ENCODE measurements around the gene FAM177A1.
"Not testable (repeated sequence)": the region's sequence is repeated elsewhere in the genome, so short reads cannot be mapped to it uniquely, and the experiment has no call there.

FAM177A1 gene, protein sequence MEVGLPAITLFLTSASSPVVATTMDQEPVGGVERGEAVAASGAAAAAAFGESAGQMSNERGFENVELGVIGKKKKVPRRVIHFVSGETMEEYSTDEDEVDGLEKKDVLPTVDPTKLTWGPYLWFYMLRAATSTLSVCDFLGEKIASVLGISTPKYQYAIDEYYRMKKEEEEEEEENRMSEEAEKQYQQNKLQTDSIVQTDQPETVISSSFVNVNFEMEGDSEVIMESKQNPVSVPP

DNA sequence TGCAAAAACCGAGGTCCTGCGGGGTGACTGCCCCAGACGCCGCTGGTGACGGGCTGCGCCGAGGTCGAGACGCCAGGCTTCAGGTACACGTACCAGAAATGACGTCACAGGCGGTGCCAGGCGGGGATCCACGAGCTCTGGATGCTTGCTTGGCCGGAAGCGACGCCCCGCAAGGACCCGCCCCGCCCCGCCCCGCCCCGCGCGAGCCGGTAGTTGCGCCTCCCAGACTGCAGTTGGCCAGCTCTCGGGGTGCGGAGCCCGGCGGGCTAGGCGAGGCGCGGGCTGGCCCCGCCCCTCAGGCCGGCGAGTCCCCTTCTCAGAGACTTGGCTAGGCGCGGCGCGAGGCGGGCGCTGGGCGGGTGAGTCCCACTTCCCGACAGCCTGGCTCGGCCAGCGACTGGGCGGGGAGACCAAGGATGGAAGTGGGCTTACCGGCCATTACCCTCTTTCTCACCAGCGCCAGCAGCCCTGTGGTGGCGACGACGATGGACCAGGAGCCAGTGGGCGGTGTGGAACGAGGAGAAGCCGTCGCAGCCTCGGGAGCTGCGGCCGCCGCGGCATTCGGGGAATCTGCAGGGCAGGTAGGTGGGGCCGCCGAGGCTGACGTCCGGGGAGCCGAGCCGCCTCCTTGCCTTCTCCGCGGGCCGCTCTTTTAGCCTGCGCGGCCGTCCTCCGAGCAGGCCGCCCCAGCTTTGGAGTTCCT lies at the start of gene FAM177A1:
Gene FAM177A1, plus strand, starts transcription at position 225 of the 703 bp plus-strand sequence. Its CDS starts 192 bp downstream, at position 417.
- peak; percentile 96 for DNase-seq

DNA sequence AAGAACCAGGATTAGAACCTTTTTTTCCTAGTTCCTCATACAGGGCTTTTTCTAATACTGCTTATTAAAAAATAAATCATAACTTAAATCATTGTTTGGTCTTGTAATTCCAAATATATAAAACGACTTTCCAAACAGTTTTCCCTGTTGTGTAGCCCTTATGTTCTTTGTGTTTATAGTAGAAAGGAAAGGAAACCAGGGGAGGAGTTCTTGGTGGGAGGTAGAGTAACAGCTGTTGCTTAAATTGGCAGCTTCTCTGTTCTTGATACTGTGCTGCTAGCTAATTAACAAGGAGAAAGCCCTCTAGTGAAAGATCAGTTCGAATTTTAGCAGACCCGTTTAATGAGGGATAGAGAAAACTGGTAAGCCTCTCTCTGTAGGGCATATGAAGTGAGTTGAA lies 48.3 kb upstream of the FAM177A1 start:
- no peak for DNase-seq

DNA sequence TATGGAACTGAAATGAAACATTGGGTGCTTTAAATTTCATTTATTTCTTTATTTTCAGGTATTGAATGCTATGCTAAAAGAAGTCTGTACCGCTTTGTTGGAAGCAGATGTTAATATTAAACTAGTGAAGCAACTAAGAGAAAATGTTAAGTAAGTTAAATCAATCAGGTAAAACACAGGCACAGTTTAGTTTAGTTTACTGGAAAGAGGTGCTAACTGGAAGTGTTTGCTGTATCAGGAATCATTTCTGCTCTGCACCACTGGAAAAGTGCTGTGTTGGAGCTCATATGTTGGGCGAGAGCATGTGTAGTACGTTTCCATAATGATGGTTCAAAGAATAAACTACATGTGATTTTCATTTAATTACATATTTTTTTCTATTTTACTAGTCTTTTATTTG lies 46.6 kb upstream of the FAM177A1 start:
- no peak for DNase-seq

DNA sequence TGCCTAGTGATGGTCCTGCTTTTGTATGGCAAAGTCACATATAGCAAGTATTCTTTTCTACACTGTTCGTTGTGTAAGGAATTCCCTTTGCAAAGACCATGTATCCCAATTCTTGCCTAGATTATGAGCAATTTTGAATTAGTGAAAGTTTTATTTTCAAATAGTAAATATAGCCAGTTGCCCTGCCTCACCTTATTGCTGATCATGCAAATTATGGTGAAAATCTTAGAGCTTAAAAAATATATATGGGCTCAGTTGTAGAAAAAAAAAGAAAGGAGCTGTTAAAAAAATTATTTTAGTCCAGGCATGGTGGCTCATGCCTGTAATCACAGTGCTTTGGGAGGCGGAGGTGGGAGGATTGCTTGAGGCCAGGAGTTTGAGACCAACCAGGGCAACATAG lies 44.5 kb upstream of the FAM177A1 start:
- DNase-seq = no peak

DNA sequence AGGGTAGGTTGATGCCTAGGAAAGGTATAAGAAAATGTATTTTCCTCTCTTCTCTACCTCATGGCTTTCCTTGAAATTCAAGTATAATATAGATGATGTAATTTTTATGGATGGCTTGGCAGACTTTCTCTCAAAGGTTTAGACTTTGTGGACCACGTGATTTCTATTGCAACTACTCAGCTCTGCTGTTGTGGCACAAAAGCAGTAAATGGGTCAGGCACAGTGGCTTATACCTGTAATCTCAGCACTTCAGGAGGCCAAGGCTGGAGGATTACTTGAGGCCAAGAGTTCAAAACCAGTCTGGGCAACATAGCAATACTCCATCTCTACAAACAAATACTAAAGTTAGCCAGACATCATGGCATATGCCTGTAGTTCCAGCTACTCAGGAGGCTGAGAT lies 41.2 kb upstream of the FAM177A1 start:
- DNase-seq = no peak

DNA sequence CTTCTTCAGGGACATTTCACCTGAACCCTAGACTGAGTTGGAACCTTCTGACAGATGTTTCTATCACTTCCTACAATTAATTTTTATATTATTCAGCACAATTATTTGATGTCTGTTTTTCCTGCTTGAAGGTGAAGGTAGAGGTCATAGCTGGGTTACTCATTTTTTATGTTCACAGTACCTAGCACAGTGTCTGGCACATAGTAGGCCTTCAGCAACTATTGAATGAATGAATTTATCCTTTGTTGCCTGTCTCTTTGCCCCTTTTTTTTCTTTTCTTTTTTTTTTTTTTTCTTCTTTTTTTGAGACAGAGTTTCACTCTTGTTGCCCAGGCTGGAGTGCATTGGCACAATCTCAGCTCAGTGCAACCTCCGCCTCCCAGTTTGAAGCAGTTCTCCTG lies 29.5 kb upstream of the FAM177A1 start:
- DNase-seq = no peak

DNA sequence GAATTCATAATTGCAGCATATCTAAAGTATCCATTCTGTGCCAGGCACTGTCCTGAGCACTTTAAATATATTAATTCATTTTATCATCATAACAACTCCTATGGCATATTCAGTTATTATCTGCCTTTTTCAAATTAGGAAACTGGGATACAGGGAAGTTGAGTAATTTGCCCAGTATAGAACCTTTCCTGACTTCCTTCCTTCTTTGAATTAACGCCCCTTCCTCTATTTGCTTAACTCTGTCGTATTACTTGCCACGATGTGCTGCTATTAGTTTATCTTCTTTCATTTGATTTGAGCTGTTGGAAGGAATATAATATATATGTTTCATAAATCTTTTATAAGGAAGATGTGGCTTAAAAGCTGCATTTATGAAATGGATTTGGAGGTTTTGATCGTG lies 25.4 kb upstream of the FAM177A1 start:
- no peak for DNase-seq

DNA sequence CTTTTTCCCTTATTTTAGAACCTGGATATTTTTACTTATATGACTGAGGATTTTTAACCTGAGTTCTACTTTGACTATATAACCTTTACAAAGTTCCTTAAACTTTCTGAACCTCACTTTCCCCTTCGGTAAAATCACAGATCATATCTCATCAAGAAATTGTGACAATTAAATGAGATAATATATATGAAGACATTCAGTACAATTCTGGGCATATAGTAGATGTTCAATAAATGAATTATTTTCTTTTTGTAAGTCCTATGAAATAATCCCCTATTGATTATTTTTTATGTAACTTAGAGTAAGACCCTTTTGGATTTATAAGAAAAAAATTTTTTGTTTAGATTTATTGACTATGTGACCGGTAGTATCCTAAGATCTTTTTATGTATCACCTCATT lies 17.6 kb upstream of the FAM177A1 start:
- no peak for DNase-seq

DNA sequence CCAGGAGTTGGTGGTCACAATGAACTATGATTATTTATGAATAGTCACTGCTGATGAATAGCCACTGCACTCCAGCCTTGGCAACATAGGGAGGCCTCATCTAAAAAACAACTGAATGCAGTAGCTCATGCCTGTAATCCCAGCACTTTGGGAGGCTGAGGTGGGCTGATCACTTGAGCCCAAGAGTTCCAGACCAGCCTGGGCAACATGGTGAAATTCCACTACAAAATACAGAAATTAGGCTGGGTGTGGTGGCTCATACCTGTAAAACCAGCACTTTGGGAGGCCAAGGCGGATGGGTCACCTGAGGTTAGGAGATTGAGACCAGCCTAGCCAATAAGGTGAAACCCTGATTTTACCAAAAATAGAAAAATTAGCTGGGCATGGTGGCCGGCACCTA lies 13.5 kb upstream of the FAM177A1 start:
- no peak for DNase-seq

DNA sequence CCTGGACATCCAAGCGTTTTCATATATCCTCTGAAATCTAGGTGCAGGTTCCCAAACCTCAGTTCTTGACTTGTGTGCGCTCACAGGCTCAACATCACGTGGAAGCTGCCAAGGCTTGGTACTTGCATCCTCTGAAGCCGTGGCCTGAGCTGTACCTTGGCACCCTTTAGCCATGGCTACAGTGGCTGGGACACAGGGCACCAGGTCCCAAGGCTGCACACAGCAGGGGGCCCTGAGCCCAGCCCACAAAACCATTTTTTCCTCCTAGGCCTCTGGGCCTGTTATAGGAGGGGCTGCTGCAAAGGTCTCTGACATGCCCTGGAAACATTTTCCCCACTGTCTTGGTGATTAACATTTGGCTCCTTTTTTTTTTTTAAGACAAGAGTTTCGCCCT lies 11.6 kb upstream of the FAM177A1 start:
- DNase-seq = no peak

DNA sequence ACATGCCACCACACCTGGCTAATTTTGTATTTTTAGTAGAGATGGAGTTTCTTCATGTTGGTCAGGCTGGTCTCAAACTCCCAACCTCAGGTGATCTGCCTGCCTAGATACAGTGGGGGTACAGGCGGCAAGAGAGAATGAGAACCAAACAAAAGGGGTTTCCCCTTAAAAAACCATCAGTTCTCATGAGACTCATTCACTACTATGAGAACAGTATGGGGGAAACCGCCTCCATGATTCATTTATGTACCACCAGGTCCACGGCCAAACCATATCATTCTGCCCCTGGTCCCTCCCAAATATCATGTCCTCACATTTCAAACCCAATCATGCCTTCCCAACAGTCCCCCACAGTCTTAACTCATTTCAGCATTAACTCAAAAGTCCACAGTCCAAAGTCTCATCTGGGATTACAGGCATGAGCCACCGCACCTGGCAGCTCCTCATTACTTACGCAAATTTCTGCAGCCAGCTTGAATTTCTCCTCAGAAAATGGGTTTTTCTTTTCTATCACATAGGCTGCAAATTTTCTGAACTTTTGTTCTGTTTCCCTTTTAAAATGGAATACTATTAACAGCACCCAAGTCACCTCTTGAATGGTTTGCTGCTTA lies 11.0 kb upstream of the FAM177A1 start:
- not testable (repeated sequence) for DNase-seq

DNA sequence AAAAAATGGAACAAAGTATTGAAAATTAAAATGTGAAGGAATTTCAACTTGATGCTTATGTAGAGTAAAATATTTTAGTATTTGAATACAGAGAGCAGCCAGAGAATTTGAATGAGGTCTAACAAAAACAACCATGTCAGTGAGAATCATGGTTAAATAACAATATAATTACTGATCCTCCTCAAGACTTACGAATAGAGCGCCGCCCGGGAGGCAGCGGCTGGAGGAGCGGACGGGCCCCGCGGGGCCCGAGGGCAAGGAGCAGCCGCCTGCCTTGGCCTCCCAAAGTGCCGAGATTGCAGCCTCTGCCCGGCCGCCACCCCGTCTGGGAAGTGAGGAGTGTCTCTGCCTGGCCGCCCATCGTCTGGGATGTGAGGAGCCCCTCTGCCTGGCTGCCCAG lies 7.8 kb upstream of the FAM177A1 start:
- not testable (repeated sequence) for DNase-seq

DNA sequence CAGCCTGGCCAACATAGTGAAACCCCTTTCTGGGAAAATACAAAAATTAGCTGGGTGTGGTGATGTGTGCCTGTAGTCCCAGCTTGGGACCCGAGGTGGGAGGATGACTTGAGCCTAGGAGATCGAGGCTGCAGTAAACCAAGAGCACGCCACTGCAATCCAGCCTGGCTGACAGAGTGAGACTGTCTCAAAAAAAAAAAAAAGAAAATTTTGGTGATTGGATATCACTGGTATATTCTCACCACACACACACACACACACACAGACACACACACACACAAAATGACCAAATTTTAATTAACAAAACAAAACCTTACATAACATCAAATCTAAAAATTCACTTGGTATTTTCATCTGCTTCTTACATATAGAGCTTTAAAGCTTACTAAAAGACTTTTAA lies 3.4 kb upstream of the FAM177A1 start:
- no peak for DNase-seq

DNA sequence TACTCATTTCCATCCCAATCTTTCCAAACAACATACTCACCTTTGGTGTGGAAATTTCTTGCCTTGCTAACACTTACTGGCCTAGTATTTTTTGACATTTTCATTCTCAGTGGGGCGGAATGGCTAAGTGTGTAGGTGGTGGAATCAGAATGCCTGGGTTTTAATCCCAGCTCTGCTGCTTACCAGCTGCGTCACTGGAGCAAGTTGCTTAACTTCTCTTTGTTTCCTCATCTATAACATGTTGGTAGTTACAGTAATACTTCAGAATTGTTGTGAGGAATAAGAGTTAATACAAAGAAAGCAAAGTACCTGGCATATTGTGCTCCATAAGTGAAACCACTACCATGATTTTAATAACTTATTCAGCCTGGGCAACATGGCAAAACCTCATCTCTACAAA lies 3.0 kb upstream of the FAM177A1 start:
- DNase-seq = no peak

DNA sequence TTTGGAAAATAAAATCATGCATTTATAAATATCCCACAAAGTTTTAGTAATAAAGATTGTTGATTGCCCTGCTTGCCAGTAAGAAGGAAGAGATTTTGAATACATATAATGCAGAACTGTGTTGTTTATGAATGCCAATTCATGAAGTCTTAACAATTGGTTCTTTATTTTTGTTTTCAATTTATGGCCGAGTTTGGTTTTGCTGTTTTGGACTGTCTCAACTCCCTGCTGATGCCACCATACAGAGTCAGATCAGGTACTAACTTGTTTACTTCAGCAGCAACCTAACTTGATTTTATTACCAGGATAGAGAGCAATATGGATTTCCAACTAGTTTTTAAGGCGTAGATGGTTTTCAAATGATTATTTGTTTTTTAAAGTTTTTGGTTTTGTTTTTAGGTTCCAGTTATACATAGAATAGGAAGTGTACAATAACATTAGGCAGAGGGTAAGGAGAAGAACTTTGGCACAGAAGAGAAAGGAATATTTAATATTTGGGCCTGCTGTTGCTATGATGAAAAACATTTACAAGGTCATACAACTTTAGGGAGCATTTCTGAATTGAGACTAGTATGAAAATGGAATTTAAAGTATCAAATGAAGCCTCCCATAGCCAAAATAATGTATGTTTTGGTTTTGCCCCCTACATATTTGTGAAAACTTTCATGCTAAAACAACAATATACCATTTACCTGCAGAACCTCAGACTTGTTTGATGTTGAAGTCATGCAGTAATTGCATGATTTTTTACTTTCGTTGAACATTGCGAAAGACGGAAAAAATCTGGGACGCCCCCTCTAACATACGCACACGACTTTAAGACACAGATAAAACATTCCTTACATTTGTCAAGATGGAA lies 904 bp upstream of the FAM177A1 start:
- peak; percentile 2 for DNase-seq

DNA sequence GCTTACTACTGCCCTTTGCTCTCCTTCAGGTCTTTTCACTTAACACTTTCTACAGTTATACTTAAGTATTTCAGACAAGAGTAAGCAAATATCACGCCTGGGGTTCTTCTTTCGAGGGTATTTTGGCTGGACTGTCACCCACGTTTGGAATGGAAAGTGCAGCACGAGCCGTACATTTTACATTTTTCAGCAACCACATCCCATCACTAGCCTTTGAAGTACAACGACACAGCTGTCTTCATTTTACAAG lies 349 bp upstream of the FAM177A1 start:
- no peak for DNase-seq

DNA sequence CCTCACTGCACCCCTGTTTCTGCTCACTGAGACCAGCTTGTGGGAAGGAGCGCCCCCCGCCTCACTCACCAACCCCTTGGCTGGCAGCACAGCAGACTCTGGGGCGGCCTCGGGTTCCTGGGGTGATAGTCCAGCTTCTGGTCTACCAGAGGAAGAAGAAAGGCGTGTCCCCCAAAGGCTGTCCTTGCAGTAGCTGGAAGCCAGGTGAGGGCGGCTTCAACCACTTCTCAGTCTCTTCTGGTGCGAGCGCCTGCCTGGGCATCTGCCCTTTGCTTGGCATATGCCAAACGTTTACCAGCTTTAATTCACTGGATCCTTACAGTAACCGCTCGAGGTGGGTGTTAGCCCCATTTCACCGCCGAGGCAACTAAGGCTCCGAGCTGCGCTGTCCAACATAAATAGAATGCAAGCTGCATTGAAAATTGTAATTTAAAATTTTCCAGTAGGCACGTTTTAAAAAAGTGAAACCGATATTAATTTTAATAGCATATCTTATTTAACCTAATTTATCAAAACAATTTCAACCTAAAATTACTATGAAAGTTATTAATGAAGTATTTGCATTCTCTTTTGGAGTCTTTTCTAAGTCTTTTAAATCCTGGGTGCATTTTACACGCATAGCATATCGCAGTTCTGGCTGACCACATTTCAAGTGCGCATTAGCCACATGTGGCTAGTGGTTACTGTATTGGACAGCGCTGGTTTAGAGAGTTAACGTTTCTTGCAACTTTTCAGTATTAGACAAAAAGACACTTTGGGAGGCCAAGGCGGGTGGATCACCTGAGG lies 872 bp downstream of the FAM177A1 start:
- peak; percentile 71 for DNase-seq

DNA sequence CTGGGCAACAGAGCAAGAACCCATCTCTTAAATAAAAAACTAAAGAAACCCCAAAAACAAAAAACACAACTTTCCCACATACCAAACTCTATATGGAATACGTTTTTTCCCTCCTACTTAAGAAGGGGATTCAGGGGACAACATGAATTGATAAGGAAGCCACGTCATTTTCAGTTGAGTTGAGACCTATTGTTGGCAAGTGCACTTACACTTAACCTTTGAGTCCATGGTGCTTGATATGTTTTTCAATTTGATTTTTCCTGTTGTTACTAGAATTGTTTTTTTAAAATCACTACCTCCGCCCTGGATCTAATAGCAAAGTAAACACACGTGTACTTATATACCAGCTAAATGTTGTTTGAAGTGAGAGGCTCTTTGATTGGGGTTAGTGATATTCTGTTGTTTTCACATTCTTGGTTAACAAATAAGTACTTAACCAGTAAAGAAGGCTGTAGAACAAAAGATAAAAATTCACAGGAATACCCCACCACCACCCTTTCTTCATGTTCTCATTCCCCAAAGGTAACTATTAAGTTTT lies 2.0 kb downstream of the FAM177A1 start:
- no peak for DNase-seq

DNA sequence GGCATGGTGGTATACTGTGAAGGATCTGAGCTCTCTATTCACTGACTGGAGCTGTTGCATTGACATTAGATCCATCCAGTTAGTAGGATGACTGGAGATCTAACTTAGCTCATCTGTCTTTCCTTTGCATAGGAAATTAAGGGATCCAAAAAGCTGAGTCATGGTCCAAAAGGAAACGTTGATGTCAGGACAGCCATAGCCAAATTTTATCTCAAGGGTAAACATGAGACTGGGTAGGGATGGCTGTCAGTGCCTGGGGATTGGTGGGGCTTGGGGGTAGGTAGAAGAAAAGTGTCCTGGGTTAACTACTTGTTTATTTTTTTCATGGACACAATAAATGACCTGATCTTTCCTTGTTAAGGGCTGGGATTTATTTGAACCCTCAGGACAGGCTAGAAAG lies 4.6 kb downstream of the FAM177A1 start:
- DNase-seq = no peak

DNA sequence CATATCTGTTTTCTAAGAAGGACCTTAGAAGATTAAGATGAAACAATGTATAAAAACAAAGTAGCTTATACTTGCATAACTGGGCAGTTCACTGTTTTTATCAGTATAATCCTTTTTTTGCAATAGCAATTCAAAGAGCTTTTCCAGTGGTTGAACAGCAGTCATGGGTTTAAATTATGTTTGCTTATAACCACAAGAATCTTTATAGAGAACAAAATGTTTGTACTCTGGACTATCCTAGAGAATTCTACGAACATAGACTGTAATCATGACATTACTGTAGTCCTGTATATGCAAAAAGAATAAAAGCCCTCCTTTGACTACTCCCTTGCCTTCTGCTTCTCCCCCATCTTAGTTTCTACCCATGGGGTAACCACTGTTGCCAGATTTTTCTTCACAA lies 5.7 kb downstream of the FAM177A1 start:
- DNase-seq = no peak

DNA sequence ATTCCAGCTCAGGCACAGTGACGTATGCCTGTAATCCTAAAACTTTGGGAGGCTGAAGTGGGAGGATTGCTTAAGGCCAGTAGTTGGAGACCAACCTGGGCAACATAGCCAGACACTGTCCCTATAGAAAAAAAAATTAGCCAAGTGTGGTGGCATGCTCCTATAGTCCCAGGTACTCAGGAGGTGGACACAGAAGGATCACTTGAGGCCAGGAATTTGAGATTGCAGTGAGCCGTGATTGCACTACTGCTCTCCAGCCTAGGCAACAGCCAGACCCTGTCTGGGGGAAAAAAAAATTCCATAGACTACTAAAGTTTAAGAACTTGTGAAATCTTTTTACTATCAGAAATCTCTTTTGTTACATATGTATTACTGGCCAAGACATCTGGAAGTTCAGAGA lies 6.6 kb downstream of the FAM177A1 start:
- DNase-seq = no peak

DNA sequence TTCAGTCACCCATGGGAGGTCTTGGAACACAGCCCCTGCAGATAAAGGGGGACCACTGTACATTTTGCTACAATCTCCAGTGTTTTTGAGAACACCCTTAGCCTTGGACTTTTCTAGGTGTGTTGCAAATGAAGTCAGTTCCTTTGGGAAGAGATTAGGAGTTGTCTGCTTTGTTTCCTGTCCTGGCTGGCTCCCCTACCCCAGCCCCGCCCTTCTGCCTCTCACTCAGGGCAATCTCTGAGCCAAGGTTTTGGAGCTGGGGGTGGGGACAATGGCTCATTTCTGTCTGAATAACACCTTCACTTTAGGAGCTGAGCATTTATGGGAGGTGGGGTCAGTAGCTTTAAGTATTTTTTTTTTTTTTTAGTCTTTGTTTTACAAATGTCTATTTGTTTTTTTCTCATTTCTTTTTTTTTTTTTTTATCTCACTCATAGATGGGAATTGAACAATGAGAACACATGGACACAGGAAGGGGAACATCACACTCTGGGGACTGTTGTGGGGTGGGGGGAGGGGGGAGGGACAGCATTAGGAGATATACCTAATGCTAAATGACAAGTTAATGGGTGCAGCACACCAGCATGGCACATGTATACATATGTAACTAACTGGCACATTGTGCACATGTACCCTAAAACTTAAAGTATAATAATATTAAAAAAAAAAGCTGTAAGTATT lies 15.2 kb downstream of the FAM177A1 start:
- not testable (repeated sequence) for DNase-seq
